VCaP (cell line): ENCODE results near the gene SLC6A17.

Source experiments
- H3K27ac ChIP-seq: fragments of 450-650 bp; 2 replicates; pipeline ENCODE4 v1.5.1; 2017
- CTCF ChIP-seq: fragments of 450-650 bp; conservative IDR thresholded peaks from 2 replicates; pipeline ENCODE4 v1.5.1; 2017; ENCODE audit warnings: mild to moderate bottlenecking, moderate library complexity

The SLC6A17 gene

GRCh38 chr1:110187139-110187890 is 37.0 kb downstream of the SLC6A17 start:
- TF ChIP-seq CTCF, result no peak
- H3K27ac ChIP-seq, result peak overlapping the region; percentile 48; the same call in 1 of the 2 replicates

GRCh38 chr1:110188035-110188618 is 37.8 kb downstream of the SLC6A17 start:
- no peak for TF ChIP-seq CTCF
- H3K27ac ChIP-seq, result peak overlapping the region; percentile 48

GRCh38 chr1:110189181-110189580 is 38.9 kb downstream of the SLC6A17 start:
- no peak overlapping the region for H3K27ac ChIP-seq
- no peak for TF ChIP-seq CTCF

GRCh38 chr1:110190282-110190929 is 40.1 kb downstream of the SLC6A17 start:
- TF ChIP-seq CTCF, result no peak

DNA sequence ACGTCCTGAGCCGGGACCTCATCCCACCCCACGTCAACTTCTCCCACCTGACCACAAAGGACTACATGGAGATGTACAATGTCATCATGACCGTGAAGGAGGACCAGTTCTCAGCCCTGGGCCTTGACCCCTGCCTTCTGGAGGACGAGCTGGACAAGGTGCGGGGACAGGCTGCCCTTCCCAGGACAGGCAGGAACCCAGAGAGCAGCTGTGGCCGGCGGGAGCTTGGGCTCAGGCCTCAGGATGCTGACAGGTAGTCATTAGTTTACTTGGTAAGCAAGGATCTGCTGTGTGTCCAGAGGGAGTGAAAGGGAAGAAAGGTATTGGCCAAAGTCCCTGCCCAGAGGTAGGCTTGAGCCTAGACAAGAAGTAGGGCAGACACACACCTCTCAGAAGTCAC is 42.2 kb downstream of the SLC6A17 start:
- H3K27ac ChIP-seq, result no peak overlapping the region
- TF ChIP-seq CTCF, result no peak

More at GRCh38 chr1:110190282-110190929, 40.1 kb downstream of the SLC6A17 start:
- H3K27ac ChIP-seq, result no peak overlapping the region

DNA sequence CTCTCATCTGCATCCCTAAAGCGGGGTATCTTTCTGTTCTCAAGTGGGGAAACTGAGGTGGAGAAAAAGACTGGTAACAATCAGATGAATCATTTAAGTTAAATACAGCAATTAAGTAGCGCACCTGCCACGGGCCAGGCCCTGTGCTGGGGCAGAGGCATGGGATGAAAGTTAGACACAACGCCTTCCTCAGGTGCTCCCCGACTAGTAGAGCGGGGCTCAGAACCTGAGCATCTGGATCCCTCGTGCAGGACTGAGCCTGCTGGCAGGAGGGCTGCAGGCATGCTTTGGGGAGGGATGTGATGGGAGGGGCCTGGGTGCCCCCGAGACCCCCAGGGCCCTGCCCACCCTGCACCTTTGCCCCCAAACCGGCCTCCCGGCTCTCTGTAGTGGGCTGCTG is 44.9 kb downstream of the SLC6A17 start:
- no peak for TF ChIP-seq CTCF
- no peak overlapping the region for H3K27ac ChIP-seq
